GM21723 (cell line): ENCODE measurements around the gene CSGALNACT2.

Experiments
- ATAC-seq: cut with Tn5 transposase; IDR thresholded peaks from one replicate; pipeline ENCODE4 v1.9.1; 2021; ENCODE audit warnings: mild to moderate bottlenecking, moderate library complexity; ENCODE audit not compliant: unreplicated experiment

Gene CSGALNACT2

GRCh38 chr10:43111921-43112607, 26.2 kb upstream of the CSGALNACT2 start:
- no peak for ATAC-seq

- no peak for ATAC-seq
These were observed 25.7 kb upstream of the CSGALNACT2 start for GRCh38 chr10:43112608-43112961.

GRCh38 chr10:43113201-43114087, 24.8 kb upstream of the CSGALNACT2 start:
- no peak for ATAC-seq

GRCh38 chr10:43114088-43114742, 24.0 kb upstream of the CSGALNACT2 start:
- ATAC-seq, result no peak

GRCh38 chr10:43114743-43115611, 23.3 kb upstream of the CSGALNACT2 start:
- ATAC-seq, result no peak

- no peak for ATAC-seq
These were observed 22.2 kb upstream of the CSGALNACT2 start for GRCh38 chr10:43115881-43116595.

- no peak for ATAC-seq
These were observed 21.6 kb upstream of the CSGALNACT2 start for GRCh38 chr10:43116596-43116995.

- no peak for ATAC-seq
These were observed 21.0 kb upstream of the CSGALNACT2 start for GRCh38 chr10:43117031-43117776.

GRCh38 chr10:43117777-43118583, 20.3 kb upstream of the CSGALNACT2 start:
- no peak for ATAC-seq

GRCh38 chr10:43118631-43119415, 19.4 kb upstream of the CSGALNACT2 start:
- no peak for ATAC-seq

GRCh38 chr10:43119416-43120115, 18.7 kb upstream of the CSGALNACT2 start:
- no peak for ATAC-seq

GRCh38 chr10:43120116-43120928, 17.9 kb upstream of the CSGALNACT2 start:
- no peak for ATAC-seq

GRCh38 chr10:43120929-43121314, 17.3 kb upstream of the CSGALNACT2 start:
- peak; percentile 93 for ATAC-seq

- ATAC-seq, result no peak
These were observed 16.8 kb upstream of the CSGALNACT2 start for GRCh38 chr10:43121444-43121843.

GRCh38 chr10:43122096-43122495, 16.1 kb upstream of the CSGALNACT2 start:
- no peak for ATAC-seq

- no peak for ATAC-seq
These were observed 15.4 kb upstream of the CSGALNACT2 start for GRCh38 chr10:43122826-43123225.
